ENCODE data around the gene ZBTB38. TPM values are rescaled to one million over a fixed set of nuclear protein-coding genes. Genes with fewer than 3 reads are reported as not detected.

ZBTB38 gene
- total RNA-seq, 1 experiment from 2014 or later: 49.0 TPM

DNA sequence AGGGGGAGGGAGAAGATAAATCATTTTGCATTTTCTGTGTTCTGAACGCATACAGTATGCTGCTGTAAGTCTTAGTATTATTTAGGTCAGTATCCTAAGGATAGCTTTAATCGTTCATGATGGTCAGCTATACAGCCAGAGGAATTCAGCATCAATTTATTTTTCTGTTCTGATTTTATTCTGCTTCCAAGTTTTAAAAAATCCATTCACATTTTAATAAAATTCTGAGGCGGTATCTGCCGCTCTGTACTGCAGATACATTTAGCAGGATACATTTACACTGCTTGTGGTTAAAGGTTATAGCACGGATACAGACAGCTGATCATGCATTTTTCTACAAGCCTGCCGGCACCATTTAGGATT, 17.8 kb downstream of the ZBTB38 start:
- DNase-seq (ENCODE audit: low spot score): no peak

DNA sequence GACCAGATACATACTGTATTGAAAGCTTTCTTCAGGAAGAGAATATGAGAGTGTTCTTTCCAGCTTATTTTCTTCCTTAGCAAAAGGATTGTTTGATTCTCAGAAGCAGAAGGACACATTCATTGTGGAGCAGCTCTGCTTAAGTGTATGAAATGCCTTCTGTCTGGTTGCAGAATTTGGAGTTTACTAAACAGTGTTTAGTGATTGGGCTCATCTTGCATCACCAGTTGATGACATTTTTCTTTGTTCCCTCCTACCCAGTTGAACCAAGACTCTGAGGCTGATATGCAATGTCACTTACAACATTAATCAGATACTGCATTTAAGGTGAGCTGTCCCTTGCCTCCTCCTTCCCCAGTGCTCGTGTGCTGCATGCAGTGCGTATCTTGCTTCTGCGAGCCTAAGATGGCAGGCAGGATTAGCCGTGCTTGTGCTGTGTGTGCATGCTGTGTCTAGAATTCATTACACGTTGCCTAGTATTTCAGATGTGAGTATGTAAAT, 18.4 kb downstream of the ZBTB38 start:
- no peak for DNase-seq (ENCODE audit: low spot score)

DNA sequence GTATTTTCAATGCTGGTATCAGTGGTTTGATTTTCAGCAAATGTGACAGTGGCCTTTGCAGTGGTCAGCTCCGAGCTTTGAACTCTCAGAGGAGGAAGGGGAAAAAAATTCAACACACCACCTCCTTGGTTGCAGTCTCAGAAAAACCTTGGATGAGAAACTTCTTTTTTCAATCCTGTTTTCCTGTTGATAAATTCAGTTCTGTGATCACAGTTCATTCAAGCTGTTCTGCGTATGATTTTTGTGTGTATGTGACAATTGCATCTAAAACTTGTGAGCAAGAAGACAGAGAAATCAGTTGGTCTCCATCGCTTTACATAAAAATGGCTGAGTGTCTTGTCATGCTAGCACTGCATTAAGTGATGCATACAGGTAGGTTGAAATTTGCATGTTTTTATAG, 19.2 kb downstream of the ZBTB38 start:
- DNase-seq (ENCODE audit: low spot score): no peak

GRCh38 chr3:141388395-141388794, 20.1 kb downstream of the ZBTB38 start:
- no peak for DNase-seq (ENCODE audit: low spot score)

- DNase-seq (ENCODE audit: low spot score): no peak
These were observed 20.7 kb downstream of the ZBTB38 start for GRCh38 chr3:141388823-141389621.

GRCh38 chr3:141389703-141390102, 21.4 kb downstream of the ZBTB38 start:
- DNase-seq (ENCODE audit: low spot score): no peak

DNA sequence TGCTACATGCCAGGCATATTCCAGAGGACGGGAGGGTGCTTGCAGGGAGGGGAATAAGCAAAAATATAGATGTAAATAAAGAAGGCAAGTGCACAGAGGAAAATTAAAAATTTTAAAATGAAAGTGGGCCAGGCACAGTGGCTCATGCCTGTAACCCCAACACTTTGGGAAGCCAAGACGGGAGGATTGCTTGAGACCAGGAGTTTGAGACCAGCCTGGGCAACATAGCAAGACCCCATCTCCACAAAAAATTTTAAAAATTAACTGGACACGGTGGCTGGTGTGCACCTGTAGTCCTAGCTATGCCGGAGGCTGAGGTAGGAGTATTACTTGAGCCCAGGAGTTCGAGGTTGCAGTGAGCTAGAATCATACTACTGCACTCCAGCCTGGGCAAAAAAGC, 22.4 kb downstream of the ZBTB38 start:
- DNase-seq (ENCODE audit: low spot score): no peak

- DNase-seq (ENCODE audit: low spot score): no peak
These were observed 23.1 kb downstream of the ZBTB38 start for GRCh38 chr3:141391298-141391990.

GRCh38 chr3:141391991-141392316, 23.6 kb downstream of the ZBTB38 start:
- DNase-seq (ENCODE audit: low spot score): no peak

DNA sequence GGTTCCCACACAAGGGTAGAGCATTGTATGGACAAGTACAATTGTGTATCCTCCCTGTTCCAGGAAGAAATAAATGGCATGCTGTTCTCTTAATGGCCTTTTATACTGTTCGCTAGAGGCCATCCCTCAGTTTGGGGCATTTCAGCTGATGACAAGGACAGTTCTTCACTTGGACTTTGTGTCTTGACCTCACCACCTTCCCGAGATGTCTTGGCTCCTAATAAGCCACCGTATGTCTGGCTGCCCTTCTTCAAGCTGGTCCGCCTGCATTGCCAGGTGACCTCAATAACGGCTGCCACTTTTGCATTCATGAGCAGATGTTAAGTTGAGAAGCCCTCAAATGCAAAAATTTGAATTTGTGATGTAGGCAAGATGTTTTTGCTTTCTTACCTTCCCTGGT, 24.1 kb downstream of the ZBTB38 start:
- DNase-seq (ENCODE audit: low spot score): no peak

DNA sequence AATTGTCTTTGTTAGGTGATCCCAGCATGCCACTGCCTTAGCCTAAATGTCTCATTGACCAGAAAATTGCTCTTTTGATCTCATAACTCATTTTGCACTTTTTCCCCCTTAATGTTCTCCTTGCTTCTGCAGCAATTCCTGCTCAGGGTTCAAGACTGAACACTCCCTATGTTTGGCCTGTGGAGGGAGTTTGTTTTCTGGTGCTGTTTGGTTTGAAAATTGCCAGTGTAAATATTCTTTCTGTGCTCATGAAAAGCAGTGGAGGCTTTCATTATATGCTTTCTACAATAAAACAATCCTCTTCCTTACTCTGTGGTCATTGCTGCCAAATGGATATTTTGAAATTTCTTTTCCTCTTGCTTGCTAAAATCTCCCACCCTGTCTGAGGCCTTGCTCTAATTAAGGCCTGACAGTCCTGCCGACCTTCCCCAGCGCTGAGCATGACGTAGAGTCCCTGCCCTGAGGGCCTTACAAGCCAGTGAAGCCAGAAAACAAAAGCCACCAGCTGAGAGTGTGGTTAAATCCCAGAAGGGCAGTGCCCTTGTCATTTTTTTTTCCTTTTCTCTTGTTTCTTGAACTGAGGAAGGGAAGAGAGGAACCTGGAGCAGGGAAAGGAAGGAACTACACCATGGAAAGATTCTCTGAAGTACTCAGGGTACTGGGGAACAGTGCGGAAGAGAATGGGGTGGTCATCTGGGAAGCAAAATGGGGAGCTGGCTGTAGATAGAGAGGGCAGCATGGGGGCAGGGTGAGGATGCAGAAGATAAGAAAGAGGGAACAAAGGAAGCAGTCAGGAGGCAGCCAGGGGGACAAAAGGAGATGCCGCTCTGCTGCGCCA, 24.8 kb downstream of the ZBTB38 start:
- DNase-seq (ENCODE audit: low spot score): peak; percentile 80

GRCh38 chr3:141393735-141394076, 25.4 kb downstream of the ZBTB38 start:
- no peak for DNase-seq (ENCODE audit: low spot score)

GRCh38 chr3:141394560-141394959, 26.3 kb downstream of the ZBTB38 start:
- DNase-seq (ENCODE audit: low spot score): no peak

DNA sequence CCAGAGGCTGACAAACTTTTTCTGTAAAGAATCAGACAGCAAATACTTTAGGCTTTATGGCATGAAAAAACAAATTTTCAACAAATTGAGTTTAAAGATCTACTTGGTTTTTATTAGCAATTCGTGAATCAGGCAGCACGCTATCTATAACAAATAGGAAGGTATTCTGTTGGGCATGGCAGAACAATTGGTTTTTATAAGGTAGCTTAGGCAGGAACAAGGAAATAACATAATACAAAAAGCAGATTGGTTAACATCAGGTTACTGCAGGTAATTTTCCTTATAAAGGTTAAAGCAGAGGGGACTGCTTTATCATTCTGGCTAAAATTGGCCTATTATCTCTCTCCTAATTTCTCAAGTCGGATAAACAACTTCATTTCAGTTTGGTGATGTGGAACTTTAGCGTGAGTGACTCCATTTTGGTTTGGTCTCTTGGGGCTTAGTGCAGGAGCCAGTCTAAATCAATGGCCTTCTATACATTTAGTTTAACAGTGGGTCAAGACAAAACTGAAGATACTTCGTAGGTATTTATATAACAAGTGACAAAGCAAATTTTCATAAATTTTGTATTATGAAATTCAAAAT, 26.8 kb downstream of the ZBTB38 start:
- no peak for DNase-seq (ENCODE audit: low spot score)

DNA sequence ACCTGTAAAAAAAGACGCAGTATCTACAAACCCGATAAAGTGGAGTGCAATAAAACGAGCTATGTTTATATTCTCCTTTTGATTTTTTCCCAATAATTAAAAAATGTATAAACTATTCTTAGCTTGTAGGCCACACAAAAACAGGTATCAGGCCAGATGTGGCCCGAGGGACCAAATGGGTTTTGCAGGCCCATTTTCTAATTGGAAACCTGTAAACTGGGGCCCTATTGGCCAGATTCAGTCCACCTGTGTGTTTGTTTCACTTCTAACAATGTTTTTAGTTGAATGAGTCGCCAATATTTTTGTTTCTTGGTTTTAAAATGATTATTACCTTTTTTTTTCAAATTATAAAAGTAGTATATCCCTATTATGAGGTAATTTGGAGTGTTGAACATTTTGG, 29.7 kb downstream of the ZBTB38 start:
- no peak for DNase-seq (ENCODE audit: low spot score)

GRCh38 chr3:141399200-141399599, 30.9 kb downstream of the ZBTB38 start:
- DNase-seq (ENCODE audit: low spot score): no peak

DNA sequence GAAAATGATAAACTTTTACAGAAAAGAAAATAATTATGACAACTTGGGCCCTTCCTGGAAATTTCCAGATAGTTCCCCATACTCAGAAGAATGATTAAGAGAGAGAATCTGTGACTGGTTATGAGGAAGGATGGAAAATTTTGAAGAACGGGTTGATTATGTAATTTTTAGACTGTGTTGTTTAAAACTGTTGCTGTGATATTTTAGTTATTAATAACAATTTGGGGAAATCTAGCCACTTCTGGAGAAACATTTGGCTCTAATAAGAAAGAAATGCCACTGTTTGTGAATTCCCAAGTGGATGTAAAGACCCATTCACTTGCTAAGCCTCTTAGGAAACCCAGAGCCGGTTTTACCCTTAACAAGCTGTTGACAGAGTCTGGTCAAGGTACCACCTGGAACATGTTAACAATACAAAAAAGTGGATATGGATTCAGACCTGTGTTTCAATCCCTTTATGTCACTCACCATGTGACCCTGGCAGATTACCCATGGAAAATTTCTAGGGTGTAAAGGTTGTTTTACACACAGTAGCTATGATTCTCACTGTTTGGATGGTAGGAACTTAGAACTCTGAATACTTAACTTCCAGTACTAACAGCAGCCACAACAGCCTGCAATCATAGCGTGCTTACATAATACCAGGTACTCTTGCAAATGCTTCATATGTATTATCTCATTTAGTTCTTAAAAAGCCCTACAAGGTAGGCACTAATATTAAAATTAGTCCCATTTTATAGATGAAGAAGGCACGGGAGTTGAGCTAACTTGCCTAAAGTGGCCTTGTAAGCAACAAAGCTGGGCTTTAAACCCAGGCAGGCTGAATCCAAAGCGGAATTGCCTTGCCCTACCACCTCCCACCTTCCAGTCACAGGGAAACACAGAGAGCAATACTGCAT, 32.0 kb downstream of the ZBTB38 start:
- no peak for DNase-seq (ENCODE audit: low spot score)

DNA sequence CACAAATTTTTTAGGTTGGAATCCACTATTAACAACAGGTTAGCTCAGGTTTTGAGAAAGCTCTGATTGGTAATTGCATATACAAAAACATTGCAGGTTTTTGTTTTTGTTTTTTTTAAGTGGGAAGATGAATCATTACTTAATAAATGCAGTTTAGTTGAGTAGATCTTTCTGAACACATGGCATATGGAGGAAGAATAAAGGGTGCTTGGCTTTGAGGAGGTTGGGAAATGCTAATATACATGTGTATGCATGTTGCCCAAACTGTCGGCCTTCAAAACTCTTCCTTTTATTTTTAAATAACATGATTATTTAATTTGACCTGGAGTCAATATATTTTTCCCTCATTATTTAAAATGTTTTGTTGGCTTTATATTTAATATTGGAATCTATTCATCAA, 32.8 kb downstream of the ZBTB38 start:
- no peak for DNase-seq (ENCODE audit: low spot score)

- no peak for DNase-seq (ENCODE audit: low spot score)
These were observed 33.5 kb downstream of the ZBTB38 start for GRCh38 chr3:141401573-141402475.

Data from H4 (cell line).